Activated CD4-positive, alpha-beta T cell treated with anti-CD3 and anti-CD28 coated beads, Interleukin-10, Interleukin-2, amounts not matched to agents 100 ng/mL and 50 ng/mL, durations not matched to agents 16 hours and 8 hours (primary cell): ENCODE results near the gene GNB1L.

Experiments
- DNase-seq: peaks from one replicate; pipeline ENCODE4 v3.0.0-alpha.2; 2020

The GNB1L gene

GRCh38 chr22:19875531-19876313 lies 21.0 kb upstream of the GNB1L start:
- no peak for DNase-seq

GRCh38 chr22:19875061-19875530 lies 20.4 kb upstream of the GNB1L start:
- DNase-seq: no peak

GRCh38 chr22:19874307-19875060 lies 19.8 kb upstream of the GNB1L start:
- no peak for DNase-seq

- no peak for DNase-seq
Measured at GRCh38 chr22:19873960-19874306, 19.3 kb upstream of the GNB1L start.

- no peak for DNase-seq
Measured at GRCh38 chr22:19873138-19873959, 18.7 kb upstream of the GNB1L start.

GRCh38 chr22:19872779-19873137 lies 18.1 kb upstream of the GNB1L start:
- DNase-seq: no peak

GRCh38 chr22:19871845-19872778 lies 17.4 kb upstream of the GNB1L start:
- no peak for DNase-seq

- no peak for DNase-seq
Measured at GRCh38 chr22:19871023-19871844, 16.6 kb upstream of the GNB1L start.

- no peak for DNase-seq
Measured at GRCh38 chr22:19870153-19871022, 15.7 kb upstream of the GNB1L start.

GRCh38 chr22:19869497-19870152 lies 15.0 kb upstream of the GNB1L start:
- no peak for DNase-seq

GRCh38 chr22:19868773-19869471 lies 14.2 kb upstream of the GNB1L start:
- no peak for DNase-seq

GRCh38 chr22:19868333-19868732 lies 13.7 kb upstream of the GNB1L start:
- no peak for DNase-seq

- no peak for DNase-seq
Measured at GRCh38 chr22:19867617-19868016, 12.9 kb upstream of the GNB1L start.

GRCh38 chr22:19866665-19867009 lies 12.0 kb upstream of the GNB1L start:
- DNase-seq: no peak

- no peak for DNase-seq
Measured at GRCh38 chr22:19865141-19865829, 10.6 kb upstream of the GNB1L start.

- DNase-seq: no peak
Measured at GRCh38 chr22:19864538-19865106, 9.9 kb upstream of the GNB1L start.

GRCh38 chr22:19863571-19863970 lies 8.9 kb upstream of the GNB1L start:
- no peak for DNase-seq

GRCh38 chr22:19862619-19863246 lies 8.1 kb upstream of the GNB1L start:
- no peak for DNase-seq
